HG03521 (cell line): ENCODE measurements around the gene CDK7.

ENCODE experiments used
- ATAC-seq: cut with Tn5 transposase; IDR thresholded peaks from one replicate; pipeline ENCODE4 v1.9.1; 2021; ENCODE audit warnings: mild to moderate bottlenecking, moderate library complexity; ENCODE audit not compliant: unreplicated experiment

Gene CDK7

DNA sequence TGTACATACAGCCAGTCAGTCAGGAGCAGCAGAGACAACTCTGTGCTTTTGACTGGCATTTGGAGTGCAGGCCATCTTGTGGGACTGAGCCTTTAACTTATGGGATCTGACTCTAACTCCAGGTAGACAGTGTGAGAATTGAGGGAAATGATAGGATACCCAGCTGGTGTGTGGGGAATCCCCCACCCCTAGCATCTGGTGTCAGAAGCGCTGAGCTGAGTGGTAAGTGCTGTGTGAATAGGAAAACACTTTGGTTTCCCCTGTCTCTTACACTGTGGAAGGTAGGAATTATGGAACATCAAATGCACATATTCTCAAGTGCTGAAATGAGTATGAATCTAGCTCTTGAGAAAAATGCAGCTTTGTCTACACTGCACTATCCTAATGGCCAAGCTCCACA, 54.0 kb downstream of the CDK7 start:
- no peak for ATAC-seq

DNA sequence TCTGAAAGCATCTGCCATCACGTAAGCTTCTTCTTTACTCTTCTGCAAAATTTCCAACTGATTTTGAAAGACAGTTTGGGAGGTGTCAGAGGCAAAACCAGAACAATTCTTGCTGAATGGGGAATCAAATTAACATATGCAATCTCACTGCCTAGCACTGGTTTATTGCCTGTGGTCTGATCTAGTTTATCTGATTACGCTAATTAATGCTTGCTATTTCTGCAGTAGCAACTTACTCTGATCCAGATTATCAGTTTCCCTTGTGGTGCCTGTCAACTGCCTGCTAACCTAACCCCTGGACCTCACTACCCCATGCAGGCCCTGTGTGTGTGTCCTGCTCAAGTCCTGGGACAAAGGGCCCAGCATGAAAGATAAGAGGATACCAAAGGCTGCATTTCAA, 57.6 kb downstream of the CDK7 start:
- no peak for ATAC-seq

DNA sequence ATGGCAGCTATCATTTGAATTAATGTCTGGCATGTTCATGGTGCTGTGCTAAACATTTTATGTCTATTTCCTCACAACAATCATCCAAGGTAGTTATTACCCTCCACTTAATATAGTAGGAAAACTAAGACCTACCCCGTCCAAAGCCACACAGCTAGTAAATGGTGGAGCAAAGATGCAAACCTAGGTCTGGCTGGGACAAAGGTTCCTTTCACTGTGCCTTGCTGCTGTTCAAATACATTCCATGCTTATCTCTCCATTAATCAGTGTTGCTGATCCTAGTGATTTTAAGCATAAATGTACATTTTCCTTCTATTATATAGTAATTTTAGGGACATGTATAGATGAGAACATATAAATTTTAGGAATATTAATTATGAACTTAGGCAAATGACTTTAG, 59.2 kb downstream of the CDK7 start:
- ATAC-seq: no peak

DNA sequence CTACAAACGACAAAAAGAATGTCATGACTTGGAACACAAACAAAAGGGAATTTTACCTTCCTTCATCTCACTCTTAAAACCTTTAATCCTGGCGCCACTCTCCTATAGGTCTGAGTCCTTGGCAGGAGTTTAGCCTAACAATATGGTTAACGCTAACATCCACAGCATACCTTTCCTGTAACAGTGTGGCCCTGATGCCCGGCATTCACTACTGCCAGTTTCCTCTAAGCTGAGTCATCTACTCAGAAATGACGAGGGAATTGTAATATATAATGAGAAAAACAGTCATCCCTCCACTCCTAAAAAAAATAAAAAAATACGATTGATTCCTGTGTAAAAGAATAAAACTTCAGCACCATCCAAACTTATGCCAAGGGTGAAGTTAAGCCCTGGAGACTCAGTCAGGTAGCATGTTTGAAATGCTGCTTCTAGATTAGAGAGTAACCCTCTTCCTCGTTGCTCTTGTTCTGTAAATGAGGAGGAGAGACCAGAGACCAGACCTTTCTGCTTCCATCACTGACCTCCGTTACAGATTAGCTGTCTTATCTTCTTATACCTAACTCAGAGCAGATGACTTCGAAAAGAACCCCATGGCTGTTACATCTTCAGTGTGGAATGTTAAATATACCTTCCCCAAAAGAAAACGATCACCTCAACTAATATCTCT, 60.5 kb downstream of the CDK7 start:
- ATAC-seq: no peak

DNA sequence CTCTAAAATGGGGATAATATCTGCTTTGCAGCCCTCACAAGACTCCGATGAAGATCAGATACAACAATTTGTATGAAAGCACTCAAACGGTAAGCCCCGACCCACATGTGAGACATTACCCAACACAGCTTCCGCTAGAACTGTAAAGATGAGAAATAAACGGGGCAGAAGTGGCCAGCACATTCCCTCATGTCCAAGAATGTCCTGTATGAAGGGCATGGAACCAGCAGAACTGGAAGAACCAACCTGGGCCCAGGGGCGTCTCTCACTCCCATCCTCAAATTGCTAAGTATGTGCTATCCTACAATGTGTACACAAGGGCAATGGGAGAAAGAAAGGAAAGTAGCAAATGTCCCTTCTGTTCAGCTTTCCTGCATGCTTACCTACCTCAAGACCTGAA, 64.9 kb downstream of the CDK7 start:
- no peak for ATAC-seq

DNA sequence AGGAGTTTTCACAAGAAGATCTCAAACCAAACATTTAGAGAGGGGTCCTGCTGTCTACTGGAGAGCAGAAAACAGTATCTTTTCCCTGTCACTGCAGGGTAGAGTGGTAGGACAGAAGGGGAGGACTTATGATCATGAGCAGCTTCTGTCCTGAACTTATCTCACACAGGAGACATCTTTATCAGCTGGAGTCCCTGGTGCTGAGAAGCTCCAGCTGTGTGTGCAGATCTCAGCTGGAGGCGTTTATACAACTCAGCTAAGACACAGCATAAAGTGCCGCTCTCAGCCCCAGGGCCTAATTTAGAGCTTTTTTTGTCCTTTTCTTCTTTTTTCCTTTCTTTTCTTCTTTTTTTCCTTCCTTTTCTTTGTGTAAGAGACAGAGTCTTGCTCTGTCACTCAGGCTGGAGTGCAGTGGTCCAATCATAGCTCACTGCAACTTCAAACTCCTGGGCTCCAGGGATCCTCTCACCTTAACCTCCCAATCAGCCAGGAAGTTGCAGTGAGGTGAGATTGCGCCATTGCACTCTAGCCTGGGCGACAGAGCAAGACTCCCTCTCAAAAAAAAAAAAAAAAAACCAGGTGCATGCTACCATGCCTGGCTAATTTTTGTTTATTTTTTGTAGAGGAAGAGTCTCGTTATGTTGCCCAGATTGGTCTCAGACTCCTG, 66.0 kb downstream of the CDK7 start:
- no peak for ATAC-seq

DNA sequence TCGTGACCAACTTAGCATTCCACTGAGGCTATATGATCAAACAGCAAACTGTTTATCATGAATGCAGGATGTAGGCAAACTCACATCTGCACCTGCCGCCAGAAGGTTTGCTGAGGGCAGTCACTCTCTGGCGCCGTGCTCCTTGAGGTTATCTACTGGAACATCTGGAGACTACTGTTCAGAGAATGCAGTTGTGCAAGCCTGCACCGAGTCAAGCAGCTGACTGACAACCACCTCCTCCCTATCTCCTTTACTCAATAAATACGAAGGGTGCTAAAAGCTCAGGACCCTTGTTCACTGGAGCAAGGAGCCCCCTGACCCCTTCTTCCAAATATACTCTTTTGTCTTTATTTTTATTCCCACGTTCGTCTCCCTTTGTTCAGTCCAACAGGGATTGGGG, 70.8 kb downstream of the CDK7 start:
- ATAC-seq: no peak

DNA sequence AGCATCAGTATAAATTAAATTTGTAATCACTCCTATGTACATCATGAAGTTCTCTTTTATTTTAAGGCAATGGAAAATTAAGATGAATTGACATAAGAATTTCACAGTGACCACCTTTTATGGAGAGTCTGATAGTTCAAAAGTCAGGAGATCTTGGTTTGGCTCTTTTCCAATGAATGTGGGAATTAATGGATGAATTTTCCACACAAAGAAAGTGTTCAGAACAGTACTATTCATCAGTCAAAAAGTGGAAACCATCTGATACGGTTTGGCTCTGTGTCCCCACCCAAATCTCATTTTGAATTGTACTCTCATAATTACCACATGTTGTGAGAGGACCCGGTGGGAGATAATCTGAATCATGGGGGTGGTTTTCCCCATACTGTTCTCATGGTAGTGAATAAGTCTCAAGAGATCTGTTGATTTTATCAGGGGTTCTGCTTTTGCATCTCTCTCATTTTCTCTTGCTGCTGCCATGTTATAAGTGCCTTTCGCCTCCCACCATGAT, 73.4 kb downstream of the CDK7 start:
- ATAC-seq: no peak

DNA sequence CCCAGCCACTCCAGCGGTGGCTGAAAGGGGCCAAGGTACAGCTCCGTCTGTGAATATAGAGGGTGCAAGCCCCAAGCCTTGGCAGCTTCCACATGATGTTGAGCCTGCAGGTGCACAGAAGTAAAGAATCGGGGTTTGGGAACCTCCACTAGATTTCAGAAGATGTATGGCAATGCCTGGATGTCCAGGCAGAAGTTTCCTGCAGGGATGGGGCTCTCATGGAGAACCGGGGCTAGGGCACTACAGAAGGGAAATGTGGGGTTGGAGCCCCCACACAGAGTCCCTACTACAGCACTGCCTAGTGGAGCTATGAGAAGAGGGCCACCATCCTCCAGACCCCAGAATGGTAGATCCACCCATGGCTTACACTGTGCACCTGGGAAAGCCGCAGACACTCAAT, 74.7 kb downstream of the CDK7 start:
- no peak for ATAC-seq

DNA sequence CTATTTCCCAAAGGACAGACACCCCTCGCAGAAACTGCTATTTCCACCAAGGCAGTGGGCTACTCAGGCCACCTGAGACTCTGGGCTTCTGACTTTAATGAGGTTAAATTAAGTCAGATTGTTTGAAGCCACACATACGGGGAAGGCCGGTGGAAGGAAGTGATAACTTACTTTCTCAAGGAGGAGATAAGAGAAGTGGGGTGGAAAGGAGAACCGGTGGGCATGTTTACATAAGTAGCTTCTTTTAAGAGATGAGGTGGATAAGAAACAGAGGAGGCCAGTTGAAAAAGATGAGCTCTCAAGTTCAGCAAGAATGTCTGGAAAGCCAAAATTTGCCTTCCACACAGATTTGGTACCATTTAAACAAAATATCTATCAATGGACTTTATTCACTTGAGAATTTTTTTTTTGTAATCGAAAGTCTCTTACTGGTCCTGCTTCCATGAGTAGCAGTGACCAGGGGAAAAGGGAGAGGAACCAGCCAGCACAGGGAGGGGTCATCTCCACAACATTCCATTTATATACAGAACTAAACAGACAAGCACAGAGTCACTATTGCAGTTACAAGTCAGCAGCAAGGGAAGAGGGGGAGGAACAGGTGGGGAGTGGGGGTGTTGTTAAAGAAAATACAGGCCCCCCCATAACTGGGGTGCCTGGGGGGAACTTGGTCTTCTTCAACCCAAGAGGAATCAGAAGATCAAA, 77.9 kb downstream of the CDK7 start:
- ATAC-seq: no peak

DNA sequence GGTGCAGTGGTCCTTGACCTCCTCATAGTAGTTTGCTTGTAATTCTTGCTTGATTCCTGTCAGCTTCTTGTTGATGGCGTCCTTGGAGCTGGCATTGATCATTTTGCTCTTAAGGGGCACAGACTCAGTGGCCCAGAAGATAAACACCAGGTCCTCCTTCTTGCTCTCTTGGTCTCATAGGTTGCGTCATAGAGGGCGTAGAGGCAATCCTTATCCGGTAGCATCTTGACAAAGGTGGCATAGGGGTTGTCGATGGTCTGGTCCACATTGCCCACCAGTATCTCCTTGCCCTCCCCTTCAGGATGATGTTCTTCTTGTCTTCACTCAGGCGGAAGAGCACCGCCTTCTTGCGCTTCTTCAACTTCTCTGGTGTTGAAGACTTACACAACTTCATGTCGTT, 78.7 kb downstream of the CDK7 start:
- no peak for ATAC-seq

DNA sequence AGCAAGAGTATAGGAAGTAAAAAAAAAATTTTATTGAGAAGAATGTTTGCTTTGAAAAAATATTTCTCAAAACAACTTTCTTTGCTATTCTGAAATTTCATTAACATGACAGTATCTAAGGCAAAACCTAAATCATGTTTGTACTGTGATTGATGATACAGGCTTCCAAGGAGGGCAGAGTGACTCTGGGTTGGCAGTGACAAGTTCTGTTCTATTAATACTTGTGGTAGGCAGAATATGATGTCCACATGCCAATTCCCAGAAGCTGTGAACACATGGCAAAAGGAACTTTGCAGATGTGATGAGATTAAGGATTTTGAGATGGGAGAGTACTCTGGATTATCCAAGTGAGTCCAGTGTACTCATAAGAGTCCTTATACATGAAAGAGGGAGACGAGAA, 81.3 kb downstream of the CDK7 start:
- ATAC-seq: no peak

DNA sequence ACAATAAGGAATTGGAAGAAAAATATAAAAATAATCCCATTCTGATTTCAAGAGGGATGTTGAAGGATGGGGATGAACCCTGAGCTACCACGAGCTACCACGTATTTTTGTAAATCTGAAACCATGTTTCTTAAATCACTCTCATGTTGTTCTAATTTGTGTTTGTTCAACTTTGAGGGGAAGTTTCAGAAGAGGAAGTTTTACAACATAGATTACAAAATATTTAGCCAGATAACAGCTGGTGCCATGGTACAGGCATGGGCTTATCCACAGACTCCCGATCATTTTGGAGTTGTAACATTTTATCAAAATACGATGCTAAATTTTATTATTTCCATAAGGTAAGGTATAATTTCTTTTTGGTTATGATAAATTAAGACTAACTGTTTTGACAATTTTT, 82.7 kb downstream of the CDK7 start:
- ATAC-seq: no peak

DNA sequence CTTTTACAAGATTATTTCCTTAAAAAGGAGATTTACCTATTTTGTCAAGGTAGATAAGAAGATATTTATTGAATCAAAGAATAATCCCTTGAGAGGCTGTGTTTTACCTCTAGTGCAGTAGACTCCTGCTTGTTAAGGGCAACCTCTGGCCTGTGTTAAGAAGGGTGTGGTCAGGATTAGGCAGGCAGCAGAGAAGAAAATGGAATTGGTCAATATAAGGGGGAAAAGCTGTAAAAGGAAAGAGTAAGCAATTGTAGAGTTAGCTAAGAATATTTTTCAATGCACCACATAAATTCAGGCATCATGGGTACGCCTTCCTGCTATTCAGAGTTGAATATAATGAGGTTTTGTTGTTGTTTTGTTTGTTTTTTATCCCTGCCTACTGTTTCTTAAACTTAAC, 91.7 kb downstream of the CDK7 start:
- ATAC-seq: no peak
